ENCODE measurements around the gene C18orf63.

DNA sequence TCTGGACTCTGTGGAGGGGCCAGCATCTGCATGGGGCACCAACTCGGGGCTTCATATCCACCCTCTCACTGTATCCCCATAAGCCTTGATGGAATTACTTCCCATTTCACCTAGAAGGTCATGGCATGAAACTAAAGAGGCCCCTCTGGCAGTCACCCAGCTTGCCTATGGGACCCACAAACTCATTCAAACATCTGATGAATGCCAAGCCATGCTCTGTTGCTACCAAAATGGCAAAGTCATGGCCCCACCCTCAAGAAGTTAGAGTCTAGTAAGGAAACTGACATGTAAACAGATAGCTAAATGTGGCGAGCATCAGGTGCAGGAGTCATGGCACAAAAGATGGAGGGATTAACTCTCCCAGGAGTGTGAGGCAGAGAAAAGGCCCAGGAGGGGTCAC is 38.3 kb upstream of the C18orf63 start:
- TF ChIP-seq CTCF (IDR thresholded peaks at IDR 0.05) = no peak
- TF ChIP-seq EP300 (IDR thresholded peaks at IDR 0.05) = no peak
- TF ChIP-seq POLR2A (IDR thresholded peaks at IDR 0.05) = no peak
- no peak for TF ChIP-seq POLR2AphosphoS5 (IDR thresholded peaks at IDR 0.05)

Data from upper lobe of left lung (tissue), 4 donors.